GM12874 (cell line): ENCODE results near the gene HOXC9.

Experiments used
- CTCF ChIP-seq: IDR thresholded peaks from 2 replicates; pipeline ENCODE4 v1.5.1; 2011; ENCODE audit warnings: low read depth, mild to moderate bottlenecking, control low read depth, low read length, moderate library complexity; ENCODE audit not compliant: insufficient read depth

HOXC9 gene

GRCh38 chr12:53983950-53984572 lies 15.9 kb upstream of the HOXC9 start:
- TF ChIP-seq CTCF: no peak

- TF ChIP-seq CTCF: peak; percentile 80
These were observed 14.9 kb upstream of the HOXC9 start, which contains the start of gene HOXC10 for GRCh38 chr12:53984901-53985691. HOXC10 (plus strand) TSS chr12:53985146; CDS start chr12:53985260, 114 bp downstream.

- no peak for TF ChIP-seq CTCF
These were observed 14.3 kb upstream of the HOXC9 start for GRCh38 chr12:53985692-53985993.

- TF ChIP-seq CTCF: no peak
These were observed 13.8 kb upstream of the HOXC9 start for GRCh38 chr12:53985994-53986685.

GRCh38 chr12:53986686-53987483 lies 13.1 kb upstream of the HOXC9 start:
- no peak for TF ChIP-seq CTCF

GRCh38 chr12:53987787-53988230 lies 12.2 kb upstream of the HOXC9 start:
- TF ChIP-seq CTCF: no peak
